Hepatocyte (in vitro differentiated cells): ENCODE results near the gene MOSMO.

Experiments
- CTCF ChIP-seq: fragments of 200-600 bp; sonication (generic); IDR thresholded peaks from 2 replicates; pipeline ENCODE4 v1.5.1; 2016; ENCODE audit warnings: antibody characterized with exemption, mild to moderate bottlenecking; ENCODE audit not compliant: poor library complexity
- EZH2 ChIP-seq: fragments of 200-600 bp; sonication (generic); IDR thresholded peaks from 2 replicates; pipeline ENCODE4 v1.6.1; 2016; ENCODE audit warnings: antibody characterized with exemption, mild to moderate bottlenecking, borderline replicate concordance
- EZH2phosphoT487 ChIP-seq: fragments of 200-600 bp; sonication (generic); IDR thresholded peaks from one replicate; pipeline ENCODE4 v1.6.1; 2018; ENCODE audit warnings: antibody characterized with exemption, mild to moderate bottlenecking, low read depth, moderate library complexity; ENCODE audit not compliant: unreplicated experiment, severe bottlenecking

GRCh38 chr16:22016927-22017326 is 9.0 kb downstream of the MOSMO start:
- TF ChIP-seq CTCF (no peak), EZH2phosphoT487 (no peak), EZH2 (no peak)
